ENCODE data around the gene PPFIA1. TPM values are rescaled to one million over a fixed set of nuclear protein-coding genes. Genes with fewer than 3 reads are reported as not detected.
A peak's percentile ranks its signal among the peaks of the same experiment; 100 is the strongest.

The PPFIA1 gene
- total RNA-seq, 1 experiment from 2014 or later: 63.4 TPM

- Histone ChIP-seq H3K79me1 (ENCODE audit: insufficient read depth, low read depth, low read length, poor library complexity, severe bottlenecking) (peaks cover 2% of the 10 kb centered on the region), H2BK12ac (ENCODE audit: insufficient read length, low read depth, low read length) (no peak overlapping the region), H3K27ac (ENCODE audit: insufficient read length, low read depth, low read length) (no peak overlapping the region), H2BK20ac (ENCODE audit: low read depth, low read length, poor library complexity, severe bottlenecking) (no peak overlapping the region), H3K27me3 (ENCODE audit: insufficient read depth, low read length) (no peaks in the 10 kb centered on the region), H3K23me2 (ENCODE audit: insufficient read length, low read depth, low read length, poor library complexity, severe bottlenecking) (no peaks in the 10 kb centered on the region), H2BK120ac (ENCODE audit: low read depth, low read length, poor library complexity, severe bottlenecking) (no peak overlapping the region), H2BK15ac (ENCODE audit: low read depth, low read length) (no peak overlapping the region), H3K4ac (ENCODE audit: low read depth, low read length) (no peak overlapping the region), H2AK5ac (ENCODE audit: insufficient read length, low read length) (no peak overlapping the region), H2BK5ac (ENCODE audit: insufficient read length, low read length) (no peak overlapping the region), H3T11ph (ENCODE audit: low read length) (no peak overlapping the region), H3K9me3 (ENCODE audit: control insufficient read depth, low read depth, low read length) (no peaks in the 10 kb centered on the region), H2AFZ (ENCODE audit: low read length) (no peak overlapping the region), H4K20me1 (ENCODE audit: control insufficient read depth, insufficient read depth, insufficient read length) (no peaks in the 10 kb centered on the region), H3K9ac (ENCODE audit: extremely low read depth, insufficient read length, low read length) (no peak overlapping the region), H3K56ac (ENCODE audit: insufficient read length, low read depth, low read length) (no peak overlapping the region), H3K4me2 (ENCODE audit: insufficient read depth, insufficient read length, low read length) (no peak overlapping the region), H3K14ac (ENCODE audit: insufficient read depth, low read length) (no peak overlapping the region), H3K4me1 (ENCODE audit: insufficient read depth, low read length) (no peaks in the 10 kb centered on the region), H4K91ac (ENCODE audit: insufficient read length, low read depth, low read length) (no peak overlapping the region), H3K23ac (ENCODE audit: insufficient read length, low read depth, low read length) (no peak overlapping the region), H4K5ac (ENCODE audit: insufficient read length, low read depth, low read length) (no peak overlapping the region), H3K79me2 (ENCODE audit: insufficient read depth, low read length) (no peaks in the 10 kb centered on the region), H4K8ac (replicated peaks; ENCODE audit: insufficient read length, low read depth, low read length) (no peak overlapping the region), H3K18ac (ENCODE audit: insufficient read length, low read depth, low read length) (no peak overlapping the region)
- WGBS (ENCODE audit: extremely low coverage, insufficient read length, low lambda C conversion rate): no CpG with 5 or more reads among the region's 12 CpGs
- H3K27ac Mint-ChIP-seq: peak overlapping the region in 1 of 3 experiments; percentile 21; a peak in 1 of 7 replicates
- H3K4me1 Mint-ChIP-seq: peaks cover 0 to 3% of the 10 kb centered on the region in 2 experiments; a peak in 2 of 4 replicates
- no peak for DNase-seq
- no peak overlapping the region for H3K4me3 Mint-ChIP-seq
- no peaks in the 10 kb centered on the region for H3K27me3 Mint-ChIP-seq (ENCODE audit: low read depth)
- peaks cover 60 to 92% (median 90%) of the 10 kb centered on the region in 3 experiments for H3K36me3 Mint-ChIP-seq (ENCODE audit: insufficient read depth in 1 of 3, low read depth in 3 of 3)
- no peak for TF ChIP-seq CTCF (conservative IDR thresholded peaks at IDR 0.05)
- H3K9me3 Mint-ChIP-seq: no peaks in the 10 kb centered on the region
These were observed 147.6 kb downstream of the PPFIA1 start for GRCh38 chr11:70418130-70418529.

Data from H9 (cell line).